HCT116 (cell line): ENCODE results near the gene ADARB2. TPM values are rescaled to one million over a fixed set of nuclear protein-coding genes. Genes with fewer than 3 reads are reported as not detected.

Experiments
- ATAC-seq: fragments of 200-7000 bp; cut with Tn5 transposase; 2 replicates; pipeline ENCODE4 v1.9.1; 2020; ENCODE audit warnings: mild to moderate bottlenecking, moderate library complexity
- BruUV-seq: library from RNA; stranded (reverse); fragments of 400-500 nt; replicated peaks from 2 replicates; lab custom pipeline; 2021; lab: Mats Ljungman, UMichigan
- CTCF ChIA-PET: fragments of 300-600 bp; sonication (Branson Sonifier 250); formaldehyde crosslinking; loops from one replicate; lab custom pipeline; 2021; ENCODE audit warnings: antibody characterized with exemption; lab: Charles Lee
- POLR2A ChIA-PET: fragments of 300-600, 350-600 bp; sonication (Branson Sonifier 250); formaldehyde crosslinking; loops from one replicate; lab custom pipeline; 2021; ENCODE audit warnings: antibody characterized with exemption; lab: Charles Lee
- RAD21 ChIA-PET, 2 experiments: fragments of 300-600 bp; sonication (Branson Sonifier 250); formaldehyde crosslinking; loops; one replicate each; lab custom pipeline; 2023; ENCODE audit warnings: low total read pairs in 2 of 2; ENCODE audit not compliant: uncharacterized antibody in 2 of 2, unreplicated experiment in 2 of 2, low non-redundant PET in 1 of 2; lab: Charles Lee
- DNase-seq: peaks from one replicate; pipeline ENCODE4 v3.0.0-alpha.2; 2010; ENCODE audit warnings: low read depth, low spot score
- H2AFZ ChIP-seq: fragments of 200-600 bp; shearing (Covaris generic), sonication (generic); 2 replicates; pipeline ENCODE4 v1.6.1; 2017; ENCODE audit warnings: low read depth, mixed run types, mixed read lengths, antibody characterized with exemption, low read length; ENCODE audit not compliant: poor library complexity, severe bottlenecking
- H3K27ac ChIP-seq: 2 replicates; pipeline ENCODE4 v1.5.1; 2012; ENCODE audit warnings: low read depth, low read length
- H3K27me3 ChIP-seq: fragments of 200-600 bp; sonication (generic); 2 replicates; pipeline ENCODE4 v1.6.1; 2016; ENCODE audit warnings: mixed run types, low read length, mixed read lengths; ENCODE audit not compliant: insufficient read depth
- H3K36me3 ChIP-seq, 2 experiments: fragments of 200-500 bp in 1 of 2; fragments of 200-600 bp in 1 of 2; sonication (Bioruptor generic) in 1 of 2; sonication (generic) in 1 of 2; 2 replicates each; pipeline versions ENCODE4 v1.5.1 to v1.6.1; 2014 to 2016; ENCODE audit warnings: low read length in 2 of 2, inconsistent platforms in 1 of 2, mixed read lengths in 1 of 2, mixed run types in 1 of 2; ENCODE audit not compliant: insufficient read depth in 2 of 2, control insufficient read depth in 1 of 2
- H3K4me1 ChIP-seq, 2 experiments: fragments of 200-600 bp in 1 of 2; sonication (generic) in 1 of 2; 2 replicates each; pipeline versions ENCODE4 v1.5.1 to v1.6.1; 2012 to 2017; ENCODE audit warnings: low read length in 2 of 2, inconsistent platforms in 1 of 2, mild to moderate bottlenecking in 1 of 2, mixed read lengths in 1 of 2, mixed run types in 1 of 2, moderate library complexity in 1 of 2; ENCODE audit not compliant: insufficient read depth in 2 of 2, control insufficient read depth in 1 of 2
- H3K4me2 ChIP-seq: fragments of 200-600 bp; sonication (generic); 2 replicates; pipeline ENCODE4 v1.6.1; 2017; ENCODE audit warnings: mixed run types, low read length, mixed read lengths
- H3K4me3 ChIP-seq, 2 experiments: fragments of 200-600 bp in 1 of 2; sonication (generic) in 1 of 2; replicated peaks in 1 of 2; 2 replicates each; pipeline ENCODE4 v1.5.1; 2011 to 2016; ENCODE audit warnings: low read length in 2 of 2, control low read depth in 1 of 2, low read depth in 1 of 2, mild to moderate bottlenecking in 1 of 2, mixed read lengths in 1 of 2, mixed run types in 1 of 2
- H3K79me2 ChIP-seq: fragments of 200-600 bp; sonication (generic); 2 replicates; pipeline ENCODE4 v1.6.1; 2017; ENCODE audit warnings: mild to moderate bottlenecking, mixed run types, low read length, moderate library complexity, mixed read lengths; ENCODE audit not compliant: insufficient read depth
- H3K9ac ChIP-seq: fragments of 200-600 bp; sonication (generic); 2 replicates; pipeline ENCODE4 v1.6.1; 2016; ENCODE audit warnings: low read length, mixed read lengths
- H3K9me2 ChIP-seq: fragments of 200-600 bp; sonication (generic), shearing (Covaris generic); 2 replicates; pipeline ENCODE4 v1.6.1; 2017; ENCODE audit warnings: mixed run types, mild to moderate bottlenecking, moderate library complexity; ENCODE audit not compliant: insufficient read depth
- H3K9me3 ChIP-seq, 2 experiments: fragments of 200-500 bp in 1 of 2; fragments of 200-600 bp in 1 of 2; sonication (Bioruptor generic) in 1 of 2; sonication (generic) in 1 of 2; 2 replicates each; pipeline ENCODE4 v1.6.1; 2014 to 2017; ENCODE audit warnings: low read length in 2 of 2, mixed read lengths in 2 of 2, inconsistent platforms in 1 of 2, low read depth in 1 of 2, mild to moderate bottlenecking in 1 of 2, mixed run types in 1 of 2, moderate library complexity in 1 of 2; ENCODE audit not compliant: control insufficient read depth in 1 of 2, insufficient read depth in 1 of 2
- H4K20me1 ChIP-seq: fragments of 200-600 bp; sonication (generic), shearing (Covaris generic); 2 replicates; pipeline ENCODE4 v1.6.1; 2017; ENCODE audit warnings: mixed run types, mild to moderate bottlenecking, moderate library complexity; ENCODE audit not compliant: insufficient read depth
- ATF3 ChIP-seq: IDR thresholded peaks from 2 replicates; pipeline ENCODE4 v1.6.1; 2012
- CBX3 ChIP-seq: IDR thresholded peaks from 2 replicates; pipeline ENCODE4 v1.6.1; 2012; ENCODE audit warnings: low read depth
- EGR1 ChIP-seq: IDR thresholded peaks from 2 replicates; pipeline ENCODE4 v1.6.1; 2012; ENCODE audit warnings: low read depth
- ELF1 ChIP-seq: IDR thresholded peaks from 2 replicates; pipeline ENCODE4 v1.6.1; 2012; ENCODE audit warnings: low read depth, borderline replicate concordance
- EZH2 ChIP-seq: fragments of 200-600 bp; sonication (generic); IDR thresholded peaks from 2 replicates; pipeline ENCODE4 v1.6.1; 2017; ENCODE audit warnings: antibody characterized with exemption, mixed run types
- EZH2phosphoT487 ChIP-seq: fragments of 200-600 bp; IDR thresholded peaks from 2 replicates; pipeline ENCODE4 v1.6.1; 2018; ENCODE audit warnings: antibody characterized with exemption, borderline replicate concordance
- FOSL1 ChIP-seq: IDR thresholded peaks from 2 replicates; pipeline ENCODE4 v1.6.1; 2012; ENCODE audit warnings: low read depth
- JUND ChIP-seq: IDR thresholded peaks from 2 replicates; pipeline ENCODE4 v1.6.1; 2012
- MAX ChIP-seq: IDR thresholded peaks from 2 replicates; pipeline ENCODE4 v1.6.1; 2012
- POLR2A ChIP-seq: IDR thresholded peaks from 2 replicates; pipeline ENCODE4 v1.7.0; 2011; ENCODE audit warnings: borderline replicate concordance; ENCODE audit not compliant: insufficient read depth, insufficient read length; ENCODE audit errors: extremely low read depth
- POLR2AphosphoS5 ChIP-seq: IDR thresholded peaks from 2 replicates; pipeline ENCODE4 v1.6.1; 2011; ENCODE audit warnings: mild to moderate bottlenecking, low read depth, low read length, moderate library complexity
- RAD21 ChIP-seq: IDR thresholded peaks from 2 replicates; pipeline ENCODE4 v1.6.1; 2012; ENCODE audit warnings: low read depth, mild to moderate bottlenecking
- SP1 ChIP-seq: IDR thresholded peaks from 2 replicates; pipeline ENCODE4 v1.6.1; 2012; ENCODE audit warnings: low read depth
- SRF ChIP-seq: IDR thresholded peaks from 2 replicates; pipeline ENCODE4 v1.6.1; 2012; ENCODE audit warnings: low read depth
- YY1 ChIP-seq: IDR thresholded peaks from 2 replicates; pipeline ENCODE4 v1.6.1; 2011; ENCODE audit warnings: low read length, low read depth, moderate library complexity, mild to moderate bottlenecking; ENCODE audit not compliant: insufficient replicate concordance; ENCODE audit errors: extremely low read depth
- ZFX ChIP-seq: fragments of 450-650 bp; IDR thresholded peaks from 2 replicates; pipeline ENCODE4 v1.6.1; 2017
- ZNF274 ChIP-seq: fragments of 200-500 bp; sonication (Bioruptor generic); IDR thresholded peaks from 2 replicates; pipeline ENCODE4 v1.6.1; 2014; ENCODE audit warnings: mild to moderate bottlenecking, low read depth, low read length, inconsistent platforms
- intact Hi-C: fragments of 100-400 bp; cut with micrococcal nuclease; formaldehyde crosslinking; loops from 2 replicates; pipeline ENCODE4 v1.10.0; 2022
- total RNA-seq: library from RNA; stranded (reverse); gene quantifications from one replicate; pipeline ENCODE4 v1.2.1, GENCODE V29; 2021; ENCODE audit not compliant: unreplicated experiment

The ADARB2 gene
- total RNA-seq, 1 experiment from 2014 or later: not detected

GRCh38 chr10:1151076-1152033 is 586.0 kb downstream of the ADARB2 start:
- BruUV-seq: no TSS peak
- no peaks in the 10 kb centered on the region for H3K79me2 ChIP-seq
- H3K9ac ChIP-seq: no peak overlapping the region
- H3K27ac ChIP-seq: no peak overlapping the region
- TF ChIP-seq POLR2A: no peak
- no peak for TF ChIP-seq YY1
- no peak for TF ChIP-seq ZNF274
- TF ChIP-seq EZH2: no peak
- TF ChIP-seq CBX3: no peak
- TF ChIP-seq RAD21: no peak
- TF ChIP-seq POLR2AphosphoS5: no peak
- no peak for TF ChIP-seq FOSL1
- TF ChIP-seq SP1: no peak
- TF ChIP-seq EZH2phosphoT487: no peak
- no peak for TF ChIP-seq ATF3
- TF ChIP-seq ELF1: no peak
- no peak for TF ChIP-seq SRF
- no peak for TF ChIP-seq ZFX
- TF ChIP-seq EGR1: no peak
- no peak for TF ChIP-seq JUND
- TF ChIP-seq MAX: no peak
- RAD21 ChIA-PET: no interaction called here
- H3K4me1 ChIP-seq: no peaks in the 10 kb centered on the region; a peak in 1 of 4 replicates
- H3K9me2 ChIP-seq: no peaks in the 10 kb centered on the region
- no peaks in the 10 kb centered on the region for H4K20me1 ChIP-seq
- no peak overlapping the region for H2AFZ ChIP-seq
- H3K9me3 ChIP-seq: peaks cover 0 to 3% of the 10 kb centered on the region in 2 experiments; a peak in 1 of 4 replicates
- H3K27me3 ChIP-seq: no peaks in the 10 kb centered on the region
- POLR2A ChIA-PET: no interaction called here
- ATAC-seq (no peak), DNase-seq (no peak)
- intact Hi-C loops: no loop called here
- H3K36me3 ChIP-seq: no peaks in the 10 kb centered on the region
- no peak overlapping the region for H3K4me2 ChIP-seq
- H3K4me3 ChIP-seq: no peak overlapping the region
- CTCF ChIA-PET: no interaction called here
